Gastroesophageal sphincter (tissue), 4 donors: ENCODE measurements around the gene SMOC1. TPM values are rescaled to one million over a fixed set of nuclear protein-coding genes. Genes with fewer than 3 reads are reported as not detected.

Experiments used
- ATAC-seq: fragments of 150-250 bp; one replicate; pipeline ENCODE4 v1.9.1; 2016; ENCODE audit warnings: mild to moderate bottlenecking, moderate library complexity
- H3K27ac ChIP-seq, 4 donors: fragments of 200-600 bp; sonication (generic) in 3 of 4; 1 replicate in 3 of 4; 2 replicates in 1 of 4; pipeline ENCODE4 v1.5.1; 2016 to 2019
- H3K27me3 ChIP-seq: fragments of 200-600 bp; sonication (generic); one replicate; pipeline ENCODE4 v1.5.1; 2019
- H3K36me3 ChIP-seq, 2 donors: fragments of 200-600 bp; sonication (generic); one replicate each; pipeline ENCODE4 v1.5.1; 2019; ENCODE audit warnings: control low read depth in 1 of 2
- H3K4me1 ChIP-seq, 3 donors: fragments of 200-600 bp; sonication (generic); 1 replicate in 2 of 3; 2 replicates in 1 of 3; pipeline ENCODE4 v1.5.1; 2016 to 2019; ENCODE audit warnings: control low read depth in 2 of 3
- H3K4me3 ChIP-seq, 2 donors: fragments of 200-600 bp; sonication (generic); one replicate each; pipeline ENCODE4 v1.5.1; 2019; ENCODE audit warnings: mild to moderate bottlenecking in 1 of 2, moderate library complexity in 1 of 2
- H3K9me3 ChIP-seq, 3 donors: fragments of 200-600 bp; sonication (generic); one replicate each; pipeline ENCODE4 v1.5.1; 2017 to 2019; ENCODE audit warnings: control low read depth in 2 of 3
- EP300 ChIP-seq: sonication (generic); formaldehyde crosslinking; IDR thresholded peaks from one replicate; pipeline ENCODE4 v1.6.1; 2017; ENCODE audit warnings: antibody characterized with exemption, mild to moderate bottlenecking
- POLR2A ChIP-seq, 2 donors: fragments of 450-650 bp; IDR thresholded peaks; one replicate each; pipeline ENCODE4 v1.6.1; 2017; ENCODE audit warnings: antibody characterized with exemption in 2 of 2, mild to moderate bottlenecking in 2 of 2, moderate library complexity in 1 of 2
- POLR2AphosphoS5 ChIP-seq: sonication (generic); formaldehyde crosslinking; IDR thresholded peaks from one replicate; pipeline ENCODE4 v1.6.1; 2017; ENCODE audit warnings: antibody characterized with exemption
- WGBS, 2 donors: methylation state at CpG; one replicate each; pipeline ENCODE4 v1.1.5; 2018; ENCODE audit warnings: low coverage in 1 of 2; 5-methylcytosine and 5-hydroxymethylcytosine counted together
- total RNA-seq, 4 donors: library from RNA; depleted of rRNA; stranded (reverse); fragments of >200 nt; gene quantifications; one replicate each; pipeline ENCODE4 v1.1.0, GENCODE V29; 2016
- TF ChIP-seq, protein P1 (sequence below), 4 experiments: fragments of 200-600 bp in 2 of 4; fragments of 450-650 bp in 2 of 4; sonication (generic) in 1 of 4; IDR thresholded peaks; one replicate each; pipeline ENCODE4 v1.5.1; 2017 to 2019; ENCODE audit warnings: antibody characterized with exemption in 4 of 4, mild to moderate bottlenecking in 2 of 4, moderate library complexity in 2 of 4

SMOC1 gene
- total RNA-seq, 4 donors from 2014 or later = 0.19 to 11.8 (median 0.31) TPM; not detected in 1

DNA sequence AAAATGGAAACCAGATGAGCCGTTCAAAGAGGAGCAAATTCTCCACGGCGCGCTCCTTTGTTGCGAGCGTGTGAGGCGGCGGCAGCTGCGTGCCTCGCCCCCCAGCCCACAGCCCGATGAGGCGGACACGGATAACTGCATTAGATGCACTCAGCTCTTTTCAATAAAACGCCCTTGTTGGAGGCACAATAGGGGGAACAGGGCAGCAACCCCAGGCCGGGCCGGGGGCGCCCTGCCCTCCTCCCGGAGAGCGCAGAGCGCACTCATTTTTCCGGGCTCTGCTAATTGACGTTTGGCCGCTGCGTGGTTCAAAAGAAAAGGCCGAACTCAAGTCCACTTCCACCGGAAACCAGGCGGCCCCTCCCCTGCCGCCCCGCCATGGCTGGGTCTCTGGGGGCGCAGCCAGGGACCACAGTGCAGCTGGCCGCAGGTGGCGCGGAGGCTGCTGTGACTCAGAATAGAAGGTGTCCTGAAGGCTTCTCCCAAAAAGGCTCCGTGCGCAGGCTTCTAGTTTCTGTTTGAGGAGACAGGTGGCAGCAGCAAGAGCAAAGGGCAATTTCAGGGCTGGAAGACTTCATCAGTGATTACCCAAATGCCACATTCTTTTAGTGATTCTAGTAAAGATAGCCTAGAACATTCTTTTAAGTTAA is 29.0 kb upstream of the SMOC1 start:
- TF ChIP-seq POLR2AphosphoS5 (no peak), EP300 (no peak), POLR2A (IDR thresholded peaks at IDR 0.05) (no peak)
- TF ChIP-seq, protein P1, sequence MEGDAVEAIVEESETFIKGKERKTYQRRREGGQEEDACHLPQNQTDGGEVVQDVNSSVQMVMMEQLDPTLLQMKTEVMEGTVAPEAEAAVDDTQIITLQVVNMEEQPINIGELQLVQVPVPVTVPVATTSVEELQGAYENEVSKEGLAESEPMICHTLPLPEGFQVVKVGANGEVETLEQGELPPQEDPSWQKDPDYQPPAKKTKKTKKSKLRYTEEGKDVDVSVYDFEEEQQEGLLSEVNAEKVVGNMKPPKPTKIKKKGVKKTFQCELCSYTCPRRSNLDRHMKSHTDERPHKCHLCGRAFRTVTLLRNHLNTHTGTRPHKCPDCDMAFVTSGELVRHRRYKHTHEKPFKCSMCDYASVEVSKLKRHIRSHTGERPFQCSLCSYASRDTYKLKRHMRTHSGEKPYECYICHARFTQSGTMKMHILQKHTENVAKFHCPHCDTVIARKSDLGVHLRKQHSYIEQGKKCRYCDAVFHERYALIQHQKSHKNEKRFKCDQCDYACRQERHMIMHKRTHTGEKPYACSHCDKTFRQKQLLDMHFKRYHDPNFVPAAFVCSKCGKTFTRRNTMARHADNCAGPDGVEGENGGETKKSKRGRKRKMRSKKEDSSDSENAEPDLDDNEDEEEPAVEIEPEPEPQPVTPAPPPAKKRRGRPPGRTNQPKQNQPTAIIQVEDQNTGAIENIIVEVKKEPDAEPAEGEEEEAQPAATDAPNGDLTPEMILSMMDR (IDR thresholded peaks at IDR 0.05) = no peak
- H3K9me3 ChIP-seq = no peaks in the 10 kb centered on the region
- ATAC-seq = no peak
- H3K4me3 ChIP-seq = no peak overlapping the region
- H3K27me3 ChIP-seq = peaks cover 41% of the 10 kb centered on the region
- H3K36me3 ChIP-seq = no peaks in the 10 kb centered on the region
- H3K27ac ChIP-seq = no peak overlapping the region
- H3K4me1 ChIP-seq = no peaks in the 10 kb centered on the region
- 50 to 93% methylated on average over 1 to 9 of the region's 35 CpGs for WGBS, 2 donors

DNA sequence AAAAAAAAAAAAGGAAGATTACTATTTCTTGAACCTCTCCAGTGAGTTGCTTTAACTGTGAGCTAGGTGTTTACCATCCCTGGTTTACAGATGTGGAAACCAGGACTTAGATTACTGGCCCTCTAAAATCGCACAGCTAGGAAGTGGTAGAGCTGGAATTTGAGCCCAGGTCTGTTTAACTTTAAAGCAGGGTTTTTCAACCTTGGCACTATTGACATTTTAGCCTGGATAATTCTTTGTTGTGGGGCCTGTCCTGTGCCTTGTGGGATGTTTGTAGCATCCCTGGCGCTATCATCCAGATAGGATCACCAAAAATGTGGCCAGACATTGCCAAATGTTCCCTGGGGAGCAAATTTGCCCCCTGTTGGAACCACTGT is 28.5 kb upstream of the SMOC1 start:
- whole genome bisulfite sequencing, 2 donors = 22 to 64% methylated on average over 1 of the region's 2 CpGs
- no peak overlapping the region for H3K27ac ChIP-seq
- H3K4me3 ChIP-seq = no peak overlapping the region
- ATAC-seq = no peak
- H3K27me3 ChIP-seq = peaks cover 41% of the 10 kb centered on the region
- TF ChIP-seq POLR2AphosphoS5 (no peak), POLR2A (IDR thresholded peaks at IDR 0.05) (no peak), EP300 (no peak)
- TF ChIP-seq, protein P1 (IDR thresholded peaks at IDR 0.05) = no peak
- H3K4me1 ChIP-seq = no peaks in the 10 kb centered on the region
- no peaks in the 10 kb centered on the region for H3K36me3 ChIP-seq
- no peaks in the 10 kb centered on the region for H3K9me3 ChIP-seq

DNA sequence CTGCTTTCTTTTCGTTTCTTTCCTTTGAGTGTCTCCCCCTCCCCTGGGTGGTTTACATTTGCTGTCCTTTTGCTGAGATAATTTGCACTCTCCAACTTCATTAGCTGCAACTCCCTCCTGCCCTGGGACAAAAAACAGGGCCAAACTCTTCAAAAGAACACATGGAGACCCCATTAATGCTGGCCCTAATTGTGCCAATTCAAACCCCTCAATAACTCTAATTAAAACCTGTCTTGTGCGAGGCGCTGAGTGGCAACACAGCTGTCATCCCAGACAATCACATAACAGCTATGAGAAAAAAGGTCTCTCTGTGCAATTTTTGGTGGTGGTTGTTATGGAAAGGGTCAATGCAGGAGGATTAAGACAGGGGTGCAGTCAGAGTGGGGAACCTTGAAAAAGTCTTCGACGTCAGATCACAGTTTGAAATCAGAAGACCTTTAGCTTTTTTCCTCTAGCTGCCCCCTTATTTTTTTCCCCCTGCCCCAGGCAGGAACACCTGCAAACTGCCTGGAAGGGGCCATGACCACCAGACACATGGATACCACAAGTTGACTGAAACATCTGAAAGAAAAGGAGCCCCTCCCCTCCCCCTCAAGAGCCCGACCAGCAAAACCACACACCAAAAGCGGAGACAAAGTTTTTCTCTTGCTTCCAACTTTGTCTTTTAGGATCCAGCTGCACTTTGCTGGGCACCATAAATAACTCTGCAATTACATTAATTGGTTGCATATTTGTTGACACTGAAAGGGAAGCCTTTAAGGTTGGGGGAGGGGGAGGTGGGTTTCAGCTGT is 26.5 kb upstream of the SMOC1 start:
- Histone ChIP-seq H3K9me3 (no peaks in the 10 kb centered on the region), H3K4me1 (no peaks in the 10 kb centered on the region), H3K4me3 (no peak overlapping the region), H3K36me3 (no peaks in the 10 kb centered on the region), H3K27ac (no peak overlapping the region), H3K27me3 (peaks cover 39% of the 10 kb centered on the region)
- WGBS, 2 donors = 56% methylated on average over 3 to 5 of the region's 7 CpGs
- no peak for ATAC-seq
- TF ChIP-seq POLR2AphosphoS5 (no peak), POLR2A (IDR thresholded peaks at IDR 0.05) (no peak), EP300 (no peak)
- TF ChIP-seq, protein P1 (IDR thresholded peaks at IDR 0.05) = no peak

DNA sequence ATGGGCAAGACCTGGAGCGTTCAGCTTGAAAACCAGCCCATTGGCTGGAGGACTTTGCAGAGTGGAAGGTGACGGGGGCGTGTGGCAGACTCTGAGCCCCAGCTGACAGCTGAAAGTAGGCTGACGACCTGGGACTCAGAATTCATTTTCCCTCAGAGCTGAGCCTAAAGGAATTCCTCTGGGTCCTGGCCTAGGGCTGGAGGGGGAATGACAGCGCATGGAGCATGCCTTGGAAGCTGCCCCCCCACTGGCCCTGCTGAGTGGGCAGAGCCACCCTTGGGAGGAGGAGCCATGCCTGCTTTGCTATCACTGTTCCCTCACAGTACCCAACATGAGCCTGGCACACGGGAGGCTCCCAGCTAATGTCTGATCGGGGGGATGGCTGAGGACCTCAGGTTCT is 25.4 kb upstream of the SMOC1 start:
- ATAC-seq = no peak
- Histone ChIP-seq H3K4me3 (no peak overlapping the region), H3K27me3 (peaks cover 34% of the 10 kb centered on the region), H3K9me3 (no peaks in the 10 kb centered on the region), H3K36me3 (no peaks in the 10 kb centered on the region), H3K4me1 (no peaks in the 10 kb centered on the region), H3K27ac (no peak overlapping the region)
- 67 to 88% methylated on average over 3 to 4 of the region's 7 CpGs for WGBS, 2 donors
- TF ChIP-seq EP300 (no peak), POLR2A (IDR thresholded peaks at IDR 0.05) (no peak), POLR2AphosphoS5 (no peak)
- TF ChIP-seq, protein P1 (IDR thresholded peaks at IDR 0.05) = no peak

DNA sequence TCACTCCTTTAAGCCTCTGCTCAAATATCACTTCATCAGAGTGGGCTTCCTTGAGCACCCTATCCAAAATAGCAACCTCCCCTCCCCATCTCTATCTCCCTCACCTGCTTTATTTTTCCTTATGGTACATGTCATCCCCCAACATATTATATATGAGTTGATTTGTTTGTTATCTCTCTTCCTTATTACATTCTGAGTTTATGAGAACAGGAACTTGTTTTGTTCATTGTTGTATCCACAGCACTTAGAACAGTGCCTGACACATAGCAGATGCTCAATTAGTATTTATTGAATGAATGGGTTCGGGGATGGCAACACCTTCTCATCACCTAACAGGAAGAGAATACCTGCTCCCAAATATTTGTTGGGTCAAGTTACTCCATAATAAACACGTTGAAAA is 24.6 kb upstream of the SMOC1 start:
- Histone ChIP-seq H3K9me3 (no peaks in the 10 kb centered on the region), H3K4me3 (no peak overlapping the region), H3K27me3 (peaks cover 39% of the 10 kb centered on the region), H3K4me1 (no peaks in the 10 kb centered on the region), H3K27ac (no peak overlapping the region), H3K36me3 (no peaks in the 10 kb centered on the region)
- WGBS, 2 donors = 62 to 75% methylated on average over 2 of the region's 2 CpGs
- ATAC-seq = no peak
- TF ChIP-seq EP300 (no peak), POLR2AphosphoS5 (no peak), POLR2A (IDR thresholded peaks at IDR 0.05) (no peak)
- TF ChIP-seq, protein P1 (IDR thresholded peaks at IDR 0.05) = no peak
